Parathyroid adenoma (tissue), 2 donors: ENCODE data around the gene DLD.

Experiments used
- H2AFZ ChIP-seq: fragments of 300-600 bp; sonication (generic); one replicate; pipeline ENCODE4 v1.7.0; 2017; ENCODE audit warnings: antibody characterized with exemption, mild to moderate bottlenecking
- H3K27ac ChIP-seq: fragments of 300-600 bp; sonication (generic); one replicate; pipeline ENCODE4 v1.7.0; 2017
- H3K27me3 ChIP-seq: fragments of 300-600 bp; sonication (generic); one replicate; pipeline ENCODE4 v1.7.0; 2017; ENCODE audit warnings: low read length; ENCODE audit not compliant: control insufficient read depth, insufficient read depth
- H3K36me3 ChIP-seq: fragments of 300-600 bp; sonication (generic); one replicate; pipeline ENCODE4 v1.7.0; 2017; ENCODE audit warnings: low read length; ENCODE audit not compliant: control insufficient read depth, insufficient read depth
- H3K4me1 ChIP-seq: fragments of 300-600 bp; sonication (generic); one replicate; pipeline ENCODE4 v1.7.0; 2017; ENCODE audit warnings: control low read depth
- H3K4me2 ChIP-seq: fragments of 300-600 bp; sonication (generic); one replicate; pipeline ENCODE4 v1.7.0; 2017; ENCODE audit warnings: low read length
- H3K4me3 ChIP-seq: fragments of 300-600 bp; sonication (generic); one replicate; pipeline ENCODE4 v1.7.0; 2017; ENCODE audit warnings: low read depth, low read length
- H3K79me2 ChIP-seq: fragments of 300-600 bp; sonication (generic); one replicate; pipeline ENCODE4 v1.7.0; 2017; ENCODE audit warnings: control low read depth
- H3K9ac ChIP-seq: fragments of 300-600 bp; sonication (generic); one replicate; pipeline ENCODE4 v1.7.0; 2017; ENCODE audit warnings: mild to moderate bottlenecking
- H3K9me3 ChIP-seq: fragments of 300-600 bp; sonication (generic); one replicate; pipeline ENCODE4 v1.7.0; 2017; ENCODE audit warnings: low read length; ENCODE audit not compliant: control insufficient read depth
- TF ChIP-seq, protein P1 (sequence below): fragments of 300-600 bp; sonication (generic); IDR thresholded peaks from one replicate; pipeline ENCODE4 v1.7.0; 2017; ENCODE audit warnings: antibody characterized with exemption, mild to moderate bottlenecking
- donor health status: primary hyperparathyroidism.

The DLD gene

DNA sequence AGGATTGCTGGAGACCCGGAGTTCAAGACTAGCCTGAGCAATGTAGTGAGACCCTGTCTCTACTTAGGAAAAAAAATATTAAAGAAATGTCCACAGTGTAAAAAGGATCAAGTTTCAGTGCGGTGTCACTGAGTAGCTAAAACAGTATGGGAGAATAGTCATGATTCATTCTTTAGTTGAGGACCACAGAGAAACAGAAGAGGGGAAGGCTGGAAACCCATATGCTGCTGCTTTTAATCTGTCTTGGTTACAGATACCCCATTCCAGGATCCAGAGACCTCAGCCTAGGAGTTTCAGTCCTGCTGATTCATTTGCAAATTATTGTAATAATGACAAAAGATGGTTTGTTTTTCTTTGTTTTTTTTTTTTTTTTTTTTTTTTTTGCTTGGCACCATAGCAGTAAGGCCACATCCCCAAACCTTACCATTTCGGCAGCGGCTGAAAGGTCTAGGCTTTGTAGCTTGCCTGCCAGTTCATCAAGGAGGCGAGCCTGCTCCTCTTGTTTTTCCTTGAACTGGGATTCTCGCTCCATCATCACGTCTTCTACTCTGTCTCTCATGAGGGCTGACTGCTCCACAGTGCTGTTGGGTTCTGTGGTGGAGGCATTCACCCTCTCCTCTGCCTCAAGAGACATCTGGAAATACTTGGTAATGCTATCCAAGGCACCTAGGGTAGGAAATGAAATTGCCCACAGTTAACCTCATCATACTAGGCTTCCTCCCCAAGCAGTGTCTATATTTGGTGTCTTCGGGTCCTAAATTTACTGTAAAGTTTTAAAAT is 44.2 kb downstream of the DLD start:
- H3K4me3 ChIP-seq, result no peak overlapping the region
- H2AFZ ChIP-seq, result no peak overlapping the region
- no peak overlapping the region for H3K4me2 ChIP-seq
- no peak overlapping the region for H3K27ac ChIP-seq
- H3K79me2 ChIP-seq, result no peaks in the 10 kb centered on the region
- H3K4me1 ChIP-seq, result no peaks in the 10 kb centered on the region
- no peak overlapping the region for H3K9ac ChIP-seq
- no peaks in the 10 kb centered on the region for H3K9me3 ChIP-seq
- TF ChIP-seq, protein P1, sequence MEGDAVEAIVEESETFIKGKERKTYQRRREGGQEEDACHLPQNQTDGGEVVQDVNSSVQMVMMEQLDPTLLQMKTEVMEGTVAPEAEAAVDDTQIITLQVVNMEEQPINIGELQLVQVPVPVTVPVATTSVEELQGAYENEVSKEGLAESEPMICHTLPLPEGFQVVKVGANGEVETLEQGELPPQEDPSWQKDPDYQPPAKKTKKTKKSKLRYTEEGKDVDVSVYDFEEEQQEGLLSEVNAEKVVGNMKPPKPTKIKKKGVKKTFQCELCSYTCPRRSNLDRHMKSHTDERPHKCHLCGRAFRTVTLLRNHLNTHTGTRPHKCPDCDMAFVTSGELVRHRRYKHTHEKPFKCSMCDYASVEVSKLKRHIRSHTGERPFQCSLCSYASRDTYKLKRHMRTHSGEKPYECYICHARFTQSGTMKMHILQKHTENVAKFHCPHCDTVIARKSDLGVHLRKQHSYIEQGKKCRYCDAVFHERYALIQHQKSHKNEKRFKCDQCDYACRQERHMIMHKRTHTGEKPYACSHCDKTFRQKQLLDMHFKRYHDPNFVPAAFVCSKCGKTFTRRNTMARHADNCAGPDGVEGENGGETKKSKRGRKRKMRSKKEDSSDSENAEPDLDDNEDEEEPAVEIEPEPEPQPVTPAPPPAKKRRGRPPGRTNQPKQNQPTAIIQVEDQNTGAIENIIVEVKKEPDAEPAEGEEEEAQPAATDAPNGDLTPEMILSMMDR, result no peak
- no peaks in the 10 kb centered on the region for H3K36me3 ChIP-seq
- H3K27me3 ChIP-seq, result no peaks in the 10 kb centered on the region

DNA sequence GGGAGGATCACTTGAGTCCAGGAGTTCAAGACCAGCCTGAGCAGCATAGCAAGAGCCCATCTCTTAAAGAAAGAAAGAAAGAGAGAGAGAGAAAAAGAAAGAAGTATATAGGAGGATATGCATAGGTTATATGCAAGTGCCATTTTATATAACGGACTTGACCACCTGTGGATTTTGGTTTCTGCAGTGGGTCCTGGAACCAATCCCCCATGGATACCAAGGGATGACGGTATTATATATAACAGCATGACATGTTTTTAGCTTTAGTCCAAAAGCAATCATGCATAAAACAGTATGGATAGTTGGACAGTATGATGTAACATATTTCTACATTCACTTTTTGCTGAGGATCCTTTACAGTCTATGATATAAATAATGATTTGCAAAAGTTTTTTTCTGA is 45.3 kb downstream of the DLD start:
- Histone ChIP-seq H2AFZ (no peak overlapping the region), H3K27ac (no peak overlapping the region), H3K9me3 (no peaks in the 10 kb centered on the region), H3K9ac (no peak overlapping the region), H3K4me3 (no peak overlapping the region), H3K4me1 (no peaks in the 10 kb centered on the region), H3K79me2 (no peaks in the 10 kb centered on the region), H3K27me3 (no peaks in the 10 kb centered on the region), H3K36me3 (no peaks in the 10 kb centered on the region), H3K4me2 (no peak overlapping the region)
- TF ChIP-seq, protein P1, result no peak

DNA sequence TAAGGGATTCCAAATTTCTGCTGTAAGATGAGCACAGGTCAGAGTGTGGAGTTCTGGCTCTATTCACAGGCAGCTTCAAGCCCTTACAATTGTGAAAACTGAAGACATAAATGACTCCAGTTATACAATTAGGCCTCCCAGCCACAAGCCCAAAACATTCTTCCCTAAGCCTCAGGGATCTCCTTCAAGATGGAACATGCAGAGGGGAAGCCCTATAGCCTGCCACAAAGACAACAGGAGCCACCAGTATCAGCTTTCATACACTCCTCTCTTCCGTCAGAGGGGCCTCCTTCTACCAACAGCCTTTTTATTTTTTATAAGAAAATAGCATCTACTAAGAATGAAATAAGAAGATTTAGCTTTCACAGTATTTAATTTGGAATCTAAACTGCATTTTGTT is 46.5 kb downstream of the DLD start:
- TF ChIP-seq, protein P1, result no peak
- Histone ChIP-seq H3K27ac (no peak overlapping the region), H3K4me2 (no peak overlapping the region), H3K36me3 (no peaks in the 10 kb centered on the region), H3K9me3 (no peaks in the 10 kb centered on the region), H3K4me3 (no peak overlapping the region), H3K4me1 (no peaks in the 10 kb centered on the region), H3K79me2 (no peaks in the 10 kb centered on the region), H3K9ac (no peak overlapping the region), H3K27me3 (no peaks in the 10 kb centered on the region), H2AFZ (no peak overlapping the region)

DNA sequence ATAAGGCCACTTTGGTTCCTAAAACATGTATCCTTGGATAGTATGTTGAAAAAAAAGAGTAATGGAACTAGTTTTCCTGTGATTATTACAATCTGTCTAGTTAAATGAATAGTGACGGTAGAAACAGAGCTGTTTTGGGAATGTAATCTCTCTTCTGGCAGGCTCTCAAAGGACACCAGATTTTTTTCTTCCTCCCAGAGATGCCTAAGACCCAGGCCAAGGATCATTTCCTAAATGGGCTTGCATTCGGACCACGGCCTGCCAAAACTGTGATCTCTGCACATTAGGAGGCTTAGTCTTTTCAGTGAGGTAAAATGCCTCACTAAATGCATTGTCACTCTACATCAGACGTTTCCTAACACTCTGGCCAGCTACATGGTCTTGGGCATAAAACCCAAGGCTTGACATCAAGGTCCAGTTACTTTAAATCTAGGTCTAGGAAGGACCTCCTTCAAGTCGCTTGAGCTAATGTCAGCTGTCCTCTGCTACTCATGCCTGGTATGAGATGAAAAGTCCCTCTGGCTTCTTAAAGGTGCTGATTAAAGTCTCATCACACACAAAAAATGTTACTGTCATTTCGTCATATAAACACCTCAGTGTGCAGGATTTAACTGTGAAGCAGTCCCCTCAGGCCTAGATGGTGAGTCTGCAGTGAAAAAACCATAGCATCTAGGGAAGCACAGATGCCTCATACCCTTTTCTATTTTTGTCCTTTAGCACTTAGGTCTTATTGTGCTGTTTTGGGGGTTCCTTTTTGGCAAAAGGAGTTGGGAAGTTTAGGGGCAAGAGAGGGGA is 47.7 kb downstream of the DLD start:
- no peaks in the 10 kb centered on the region for H3K36me3 ChIP-seq
- no peak overlapping the region for H3K4me3 ChIP-seq
- TF ChIP-seq, protein P1, result no peak
- H3K9ac ChIP-seq, result no peak overlapping the region
- no peaks in the 10 kb centered on the region for H3K27me3 ChIP-seq
- H3K4me1 ChIP-seq, result peaks cover 7% of the 10 kb centered on the region
- no peaks in the 10 kb centered on the region for H3K9me3 ChIP-seq
- H2AFZ ChIP-seq, result no peak overlapping the region
- no peaks in the 10 kb centered on the region for H3K79me2 ChIP-seq
- H3K4me2 ChIP-seq, result no peak overlapping the region
- no peak overlapping the region for H3K27ac ChIP-seq
